GM23338 (cell line): ENCODE data around the gene OSER1. TPM values are rescaled to one million over a fixed set of nuclear protein-coding genes. Genes with fewer than 3 reads are reported as not detected.

Experiments used
- ATAC-seq: fragments of 200-7000 bp; cut with Tn5 transposase; 3 replicates; pipeline ENCODE4 v1.9.1; 2020
- DNase-seq: peaks from one replicate; pipeline ENCODE4 v3.0.0-alpha.2; 2015; ENCODE audit warnings: low spot score
- H2AFZ ChIP-seq: fragments of 200-600 bp; sonication (generic); 2 replicates; pipeline ENCODE4 v1.8.0; 2016; ENCODE audit warnings: antibody characterized with exemption, mild to moderate bottlenecking, moderate library complexity
- H3F3A ChIP-seq: fragments of 200-600 bp; sonication (generic); replicated peaks from 2 replicates; pipeline ENCODE4 v1.8.0; 2017; ENCODE audit warnings: antibody characterized with exemption, mixed run types, low read depth
- H3K27ac ChIP-seq: fragments of 200-600 bp; sonication (generic); 2 replicates; pipeline ENCODE4 v1.6.1; 2016; ENCODE audit warnings: low read depth
- H3K27me3 ChIP-seq: fragments of 200-600 bp; sonication (generic); 2 replicates; pipeline ENCODE4 v1.8.0; 2016; ENCODE audit warnings: mild to moderate bottlenecking, mixed run types, moderate library complexity; ENCODE audit not compliant: insufficient read depth
- H3K36me3 ChIP-seq: fragments of 200-600 bp; sonication (generic); 2 replicates; pipeline ENCODE4 v1.8.0; 2016; ENCODE audit warnings: mild to moderate bottlenecking; ENCODE audit not compliant: insufficient read depth
- H3K4me1 ChIP-seq: fragments of 200-600 bp; sonication (generic); 2 replicates; pipeline ENCODE4 v1.8.0; 2016; ENCODE audit warnings: mild to moderate bottlenecking, moderate library complexity; ENCODE audit not compliant: insufficient read depth
- H3K4me2 ChIP-seq: fragments of 200-600 bp; sonication (generic); 2 replicates; pipeline ENCODE4 v1.7.1; 2017; ENCODE audit warnings: mixed run types
- H3K4me3 ChIP-seq: fragments of 200-600 bp; sonication (generic); 2 replicates; pipeline ENCODE4 v1.6.1; 2016; ENCODE audit warnings: mixed run types
- H3K79me2 ChIP-seq: fragments of 200-600 bp; sonication (generic); replicated peaks from 2 replicates; pipeline ENCODE4 v1.8.0; 2017; ENCODE audit warnings: mild to moderate bottlenecking; ENCODE audit not compliant: insufficient read depth
- H3K9me2 ChIP-seq: fragments of 200-600 bp; sonication (generic); 2 replicates; pipeline ENCODE4 v1.8.0; 2017; ENCODE audit not compliant: insufficient read depth
- H4K20me1 ChIP-seq: fragments of 200-600 bp; sonication (generic); replicated peaks from 2 replicates; pipeline ENCODE4 v1.8.0; 2017; ENCODE audit warnings: mild to moderate bottlenecking; ENCODE audit not compliant: insufficient read depth
- H3K27ac Mint-ChIP-seq: 2 replicates; pipeline ENCODE4 v1.8.0; 2020; ENCODE audit warnings: inconsistent platforms, mild to moderate bottlenecking, moderate library complexity, mixed read lengths
- H3K27me3 Mint-ChIP-seq: 3 replicates; pipeline ENCODE4 v1.8.0; 2022; ENCODE audit warnings: low read depth, mild to moderate bottlenecking, moderate library complexity, mixed read lengths, inconsistent platforms; ENCODE audit not compliant: insufficient read depth, poor library complexity
- H3K36me3 Mint-ChIP-seq: 3 replicates; pipeline ENCODE4 v1.8.0; 2021; ENCODE audit warnings: low read depth, mild to moderate bottlenecking, inconsistent platforms, moderate library complexity, mixed read lengths
- H3K4me1 Mint-ChIP-seq: 3 replicates; pipeline ENCODE4 v1.8.0; 2020; ENCODE audit warnings: mild to moderate bottlenecking, inconsistent platforms, mixed read lengths
- H3K4me3 Mint-ChIP-seq: 3 replicates; pipeline ENCODE4 v1.8.0; 2021; ENCODE audit warnings: moderate library complexity, mild to moderate bottlenecking, inconsistent platforms, mixed read lengths
- H3K9me3 Mint-ChIP-seq: 3 replicates; pipeline ENCODE4 v1.8.0; 2020; ENCODE audit warnings: moderate library complexity, mild to moderate bottlenecking, inconsistent platforms, mixed read lengths
- JUNB ChIP-seq: IDR thresholded peaks from one replicate; pipeline ENCODE4 v1.6.1; 2016; ENCODE audit warnings: antibody characterized with exemption; ENCODE audit not compliant: unreplicated experiment
- NANOG ChIP-seq: IDR thresholded peaks from 2 replicates; pipeline ENCODE4 v1.6.1; 2016; ENCODE audit warnings: antibody characterized with exemption, borderline replicate concordance
- STAT1 ChIP-seq: IDR thresholded peaks from one replicate; pipeline ENCODE4 v1.6.1; 2016; ENCODE audit warnings: antibody characterized with exemption; ENCODE audit not compliant: unreplicated experiment
- ZNF114 ChIP-seq: fragments of 250-450 bp; sonication (Bioruptor Pico); IDR thresholded peaks from 2 replicates; pipeline ENCODE4 v1.5.0; 2020; ENCODE audit warnings: mild to moderate bottlenecking, moderate library complexity
- ZNF331 ChIP-seq: fragments of 250-450 bp; sonication (Bioruptor Pico); IDR thresholded peaks from 2 replicates; pipeline ENCODE4 v1.5.0; 2020; ENCODE audit warnings: low read depth, mild to moderate bottlenecking, moderate library complexity
- polyA plus RNA-seq: library from polyadenylated mRNA; unstranded; fragments of >200 nt; fragmentation: Nextera tagmentation; extraction: Ambion mirVana; gene quantifications from 2 replicates; pipeline ENCODE4 v1.2.1, GENCODE V29; 2016
- total RNA-seq: library from RNA; depleted of rRNA; stranded (reverse); fragments of >200 nt; shearing (Covaris generic); gene quantifications from 2 replicates; pipeline ENCODE4 v1.2.3, GENCODE V29; 2014
- TF ChIP-seq, protein P1 (sequence below): IDR thresholded peaks from 2 replicates; pipeline ENCODE4 v1.6.1; 2016; ENCODE audit warnings: antibody characterized with exemption
- TF ChIP-seq, protein P2 (sequence below), 2 experiments: fragments of 200-600 bp in 1 of 2; sonication (generic) in 1 of 2; conservative IDR thresholded peaks; 2 replicates each; pipeline versions ENCODE4 v1.5.1 to v1.6.1; 2016 to 2017; ENCODE audit warnings: antibody characterized with exemption in 2 of 2, low read depth in 2 of 2, mild to moderate bottlenecking in 2 of 2, moderate library complexity in 1 of 2
- TF ChIP-seq, protein P3 (sequence below): fragments of 250-450 bp; sonication (Bioruptor Pico); IDR thresholded peaks from 2 replicates; pipeline ENCODE4 v1.5.0; 2020; ENCODE audit warnings: mild to moderate bottlenecking, moderate library complexity

The OSER1 gene
- total and polyA plus RNA-seq, 2 experiments from 2014 or later, result 25.2 to 31.1 TPM

DNA sequence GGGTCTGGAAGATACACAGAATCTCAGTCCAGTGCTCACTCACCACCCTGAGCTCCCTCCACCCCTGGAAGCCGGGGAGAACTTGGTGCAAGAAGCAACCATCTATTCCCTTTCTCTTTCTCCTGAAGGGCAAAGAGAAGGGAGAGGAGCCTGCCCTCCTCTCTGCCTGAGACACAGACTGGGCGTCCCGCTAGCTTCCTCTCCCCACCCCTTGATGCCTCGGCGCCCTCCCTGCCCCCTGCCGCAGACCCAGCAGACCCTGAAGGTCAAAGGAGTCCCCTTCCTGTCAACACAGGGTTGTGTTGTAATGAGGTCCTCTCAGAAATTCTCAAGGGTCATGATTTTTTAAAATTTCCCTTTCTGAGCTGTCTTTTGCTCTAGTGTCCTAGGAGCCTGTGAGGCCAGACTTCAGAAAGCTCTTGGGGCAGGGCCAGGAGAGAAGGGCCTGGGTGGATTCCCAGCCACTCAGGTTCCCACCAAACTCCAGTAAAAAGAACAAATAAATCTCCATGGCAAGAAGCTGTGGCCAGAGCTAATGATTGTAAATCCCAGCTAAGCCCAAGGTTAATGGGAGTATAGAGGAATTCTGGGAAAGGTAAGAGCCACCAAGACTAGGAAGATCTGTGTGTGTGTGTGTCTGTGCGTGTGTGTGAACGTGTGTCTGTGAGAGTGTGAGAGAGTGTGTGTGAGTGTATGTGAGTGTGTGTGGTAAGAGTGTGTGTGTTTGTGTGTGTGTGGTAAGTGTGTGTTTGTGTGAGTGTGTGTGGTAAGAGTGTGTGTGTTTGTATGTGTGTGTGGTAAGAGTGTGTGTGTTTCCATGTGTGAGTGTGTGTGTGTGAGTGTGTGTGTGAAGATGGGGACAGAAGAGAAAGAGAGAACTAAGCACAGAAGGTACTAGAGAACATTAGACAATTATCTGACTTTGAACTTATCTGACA, 22.5 kb downstream of the OSER1 start:
- ATAC-seq, result peak; percentile 23
- peaks cover 6% of the 10 kb centered on the region; the same call in 1 of the 2 replicates for H3K4me1 ChIP-seq
- no peaks in the 10 kb centered on the region for H3K36me3 ChIP-seq
- H3K79me2 ChIP-seq, result no peaks in the 10 kb centered on the region
- peak overlapping the region; percentile 94 for H3K4me2 ChIP-seq
- Mint-ChIP-seq H3K27me3 (peaks cover 3% of the 10 kb centered on the region), H3K9me3 (no peaks in the 10 kb centered on the region), H3K27ac (no peak overlapping the region), H3K36me3 (no peaks in the 10 kb centered on the region), H3K4me1 (peaks cover 16% of the 10 kb centered on the region; the same call in 2 of the 3 replicates), H3K4me3 (peak overlapping the region; percentile 74)
- peaks cover 4% of the 10 kb centered on the region; the same call in 1 of the 2 replicates for H3K27me3 ChIP-seq
- H3K4me3 ChIP-seq, result peak overlapping the region; percentile 78
- no peak overlapping the region for H3K27ac ChIP-seq
- H3F3A ChIP-seq, result no peaks in the 10 kb centered on the region
- peak overlapping the region; percentile 97 for H2AFZ ChIP-seq
- DNase-seq, result no peak
- H3K9me2 ChIP-seq, result no peaks in the 10 kb centered on the region
- TF ChIP-seq, protein P1, sequence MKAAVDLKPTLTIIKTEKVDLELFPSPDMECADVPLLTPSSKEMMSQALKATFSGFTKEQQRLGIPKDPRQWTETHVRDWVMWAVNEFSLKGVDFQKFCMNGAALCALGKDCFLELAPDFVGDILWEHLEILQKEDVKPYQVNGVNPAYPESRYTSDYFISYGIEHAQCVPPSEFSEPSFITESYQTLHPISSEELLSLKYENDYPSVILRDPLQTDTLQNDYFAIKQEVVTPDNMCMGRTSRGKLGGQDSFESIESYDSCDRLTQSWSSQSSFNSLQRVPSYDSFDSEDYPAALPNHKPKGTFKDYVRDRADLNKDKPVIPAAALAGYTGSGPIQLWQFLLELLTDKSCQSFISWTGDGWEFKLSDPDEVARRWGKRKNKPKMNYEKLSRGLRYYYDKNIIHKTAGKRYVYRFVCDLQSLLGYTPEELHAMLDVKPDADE, result no peak
- TF ChIP-seq, protein P2, sequence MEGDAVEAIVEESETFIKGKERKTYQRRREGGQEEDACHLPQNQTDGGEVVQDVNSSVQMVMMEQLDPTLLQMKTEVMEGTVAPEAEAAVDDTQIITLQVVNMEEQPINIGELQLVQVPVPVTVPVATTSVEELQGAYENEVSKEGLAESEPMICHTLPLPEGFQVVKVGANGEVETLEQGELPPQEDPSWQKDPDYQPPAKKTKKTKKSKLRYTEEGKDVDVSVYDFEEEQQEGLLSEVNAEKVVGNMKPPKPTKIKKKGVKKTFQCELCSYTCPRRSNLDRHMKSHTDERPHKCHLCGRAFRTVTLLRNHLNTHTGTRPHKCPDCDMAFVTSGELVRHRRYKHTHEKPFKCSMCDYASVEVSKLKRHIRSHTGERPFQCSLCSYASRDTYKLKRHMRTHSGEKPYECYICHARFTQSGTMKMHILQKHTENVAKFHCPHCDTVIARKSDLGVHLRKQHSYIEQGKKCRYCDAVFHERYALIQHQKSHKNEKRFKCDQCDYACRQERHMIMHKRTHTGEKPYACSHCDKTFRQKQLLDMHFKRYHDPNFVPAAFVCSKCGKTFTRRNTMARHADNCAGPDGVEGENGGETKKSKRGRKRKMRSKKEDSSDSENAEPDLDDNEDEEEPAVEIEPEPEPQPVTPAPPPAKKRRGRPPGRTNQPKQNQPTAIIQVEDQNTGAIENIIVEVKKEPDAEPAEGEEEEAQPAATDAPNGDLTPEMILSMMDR (conservative IDR thresholded peaks at IDR 0.05; ENCODE audit: low read depth in 2 of 2), result no peak
- TF ChIP-seq ZNF114 (CRISPR knock-in tag) (no peak), JUNB (no peak), NANOG (no peak)
- H4K20me1 ChIP-seq, result no peaks in the 10 kb centered on the region

DNA sequence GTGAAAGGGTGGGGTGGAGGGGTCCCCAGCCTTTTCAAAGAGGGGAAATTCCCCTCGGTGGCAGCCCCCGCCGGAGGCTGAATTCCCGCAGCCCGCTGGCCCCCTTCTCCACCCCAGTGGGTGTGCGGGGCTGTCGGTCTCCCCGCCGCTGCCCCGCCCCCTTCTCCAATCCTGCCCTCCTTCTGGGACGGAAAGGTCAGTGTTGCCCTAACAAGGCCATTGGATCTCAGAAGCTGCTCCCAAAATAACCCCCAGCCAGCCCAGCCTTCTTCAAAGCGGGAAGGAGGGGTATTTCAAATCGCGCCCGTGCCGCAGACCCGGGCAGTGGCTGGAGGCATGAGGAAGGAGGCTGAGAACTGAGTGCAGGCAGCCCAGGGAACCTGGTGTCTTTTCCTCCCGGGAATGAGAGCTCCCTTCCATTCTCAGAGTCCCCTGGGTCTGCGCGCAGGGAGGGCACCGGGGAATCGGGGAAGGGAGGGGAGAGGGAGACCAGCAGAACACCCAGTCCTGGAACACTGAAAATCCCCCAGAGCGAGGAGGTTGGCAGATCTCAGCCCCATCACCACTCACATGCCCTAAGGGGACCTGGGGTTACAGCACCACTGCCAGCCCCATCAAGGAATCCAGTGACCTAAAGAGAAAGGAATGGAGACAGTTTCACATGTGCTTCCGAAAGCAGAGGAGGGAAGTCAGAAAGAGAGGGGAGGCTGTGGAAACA, 23.4 kb downstream of the OSER1 start, which contains the start of gene JPH2:
Gene JPH2 (minus strand): TSS at position 135 of the 718 bp plus-strand sequence. CDS start 483 bp downstream, outside the sequence.
- DNase-seq (peak; percentile 78), ATAC-seq (peak; percentile 82)
- H3K27ac Mint-ChIP-seq, result no peak within 1 kb of the TSS
- no peaks in the 10 kb centered on the region for H3K79me2 ChIP-seq
- no peaks in the 10 kb centered on the region for H4K20me1 ChIP-seq
- H3K36me3 Mint-ChIP-seq, result no peaks in the 10 kb centered on the region
- peak within 1 kb of the TSS; percentile 97 for H2AFZ ChIP-seq
- peak within 1 kb of the TSS; percentile 78 for H3K4me3 ChIP-seq
- H3K4me1 Mint-ChIP-seq, result peaks cover 16% of the 10 kb centered on the region
- peaks cover 4% of the 10 kb centered on the region; the same call in 1 of the 2 replicates for H3K27me3 ChIP-seq
- no peak within 1 kb of the TSS for H3K27ac ChIP-seq
- H3K9me3 Mint-ChIP-seq, result no peaks in the 10 kb centered on the region
- H3F3A ChIP-seq, result no peaks in the 10 kb centered on the region
- H3K4me3 Mint-ChIP-seq, result peak within 1 kb of the TSS; percentile 74
- no peaks in the 10 kb centered on the region for H3K36me3 ChIP-seq
- H3K4me1 ChIP-seq, result peaks cover 6% of the 10 kb centered on the region; the same call in 1 of the 2 replicates
- peak within 1 kb of the TSS; percentile 94 for H3K4me2 ChIP-seq
- H3K27me3 Mint-ChIP-seq, result peaks cover 5% of the 10 kb centered on the region
- no peaks in the 10 kb centered on the region for H3K9me2 ChIP-seq
- TF ChIP-seq STAT1 (no peak), ZNF114 (CRISPR knock-in tag) (no peak), ZNF331 (CRISPR knock-in tag) (no peak)
- TF ChIP-seq, protein P3, sequence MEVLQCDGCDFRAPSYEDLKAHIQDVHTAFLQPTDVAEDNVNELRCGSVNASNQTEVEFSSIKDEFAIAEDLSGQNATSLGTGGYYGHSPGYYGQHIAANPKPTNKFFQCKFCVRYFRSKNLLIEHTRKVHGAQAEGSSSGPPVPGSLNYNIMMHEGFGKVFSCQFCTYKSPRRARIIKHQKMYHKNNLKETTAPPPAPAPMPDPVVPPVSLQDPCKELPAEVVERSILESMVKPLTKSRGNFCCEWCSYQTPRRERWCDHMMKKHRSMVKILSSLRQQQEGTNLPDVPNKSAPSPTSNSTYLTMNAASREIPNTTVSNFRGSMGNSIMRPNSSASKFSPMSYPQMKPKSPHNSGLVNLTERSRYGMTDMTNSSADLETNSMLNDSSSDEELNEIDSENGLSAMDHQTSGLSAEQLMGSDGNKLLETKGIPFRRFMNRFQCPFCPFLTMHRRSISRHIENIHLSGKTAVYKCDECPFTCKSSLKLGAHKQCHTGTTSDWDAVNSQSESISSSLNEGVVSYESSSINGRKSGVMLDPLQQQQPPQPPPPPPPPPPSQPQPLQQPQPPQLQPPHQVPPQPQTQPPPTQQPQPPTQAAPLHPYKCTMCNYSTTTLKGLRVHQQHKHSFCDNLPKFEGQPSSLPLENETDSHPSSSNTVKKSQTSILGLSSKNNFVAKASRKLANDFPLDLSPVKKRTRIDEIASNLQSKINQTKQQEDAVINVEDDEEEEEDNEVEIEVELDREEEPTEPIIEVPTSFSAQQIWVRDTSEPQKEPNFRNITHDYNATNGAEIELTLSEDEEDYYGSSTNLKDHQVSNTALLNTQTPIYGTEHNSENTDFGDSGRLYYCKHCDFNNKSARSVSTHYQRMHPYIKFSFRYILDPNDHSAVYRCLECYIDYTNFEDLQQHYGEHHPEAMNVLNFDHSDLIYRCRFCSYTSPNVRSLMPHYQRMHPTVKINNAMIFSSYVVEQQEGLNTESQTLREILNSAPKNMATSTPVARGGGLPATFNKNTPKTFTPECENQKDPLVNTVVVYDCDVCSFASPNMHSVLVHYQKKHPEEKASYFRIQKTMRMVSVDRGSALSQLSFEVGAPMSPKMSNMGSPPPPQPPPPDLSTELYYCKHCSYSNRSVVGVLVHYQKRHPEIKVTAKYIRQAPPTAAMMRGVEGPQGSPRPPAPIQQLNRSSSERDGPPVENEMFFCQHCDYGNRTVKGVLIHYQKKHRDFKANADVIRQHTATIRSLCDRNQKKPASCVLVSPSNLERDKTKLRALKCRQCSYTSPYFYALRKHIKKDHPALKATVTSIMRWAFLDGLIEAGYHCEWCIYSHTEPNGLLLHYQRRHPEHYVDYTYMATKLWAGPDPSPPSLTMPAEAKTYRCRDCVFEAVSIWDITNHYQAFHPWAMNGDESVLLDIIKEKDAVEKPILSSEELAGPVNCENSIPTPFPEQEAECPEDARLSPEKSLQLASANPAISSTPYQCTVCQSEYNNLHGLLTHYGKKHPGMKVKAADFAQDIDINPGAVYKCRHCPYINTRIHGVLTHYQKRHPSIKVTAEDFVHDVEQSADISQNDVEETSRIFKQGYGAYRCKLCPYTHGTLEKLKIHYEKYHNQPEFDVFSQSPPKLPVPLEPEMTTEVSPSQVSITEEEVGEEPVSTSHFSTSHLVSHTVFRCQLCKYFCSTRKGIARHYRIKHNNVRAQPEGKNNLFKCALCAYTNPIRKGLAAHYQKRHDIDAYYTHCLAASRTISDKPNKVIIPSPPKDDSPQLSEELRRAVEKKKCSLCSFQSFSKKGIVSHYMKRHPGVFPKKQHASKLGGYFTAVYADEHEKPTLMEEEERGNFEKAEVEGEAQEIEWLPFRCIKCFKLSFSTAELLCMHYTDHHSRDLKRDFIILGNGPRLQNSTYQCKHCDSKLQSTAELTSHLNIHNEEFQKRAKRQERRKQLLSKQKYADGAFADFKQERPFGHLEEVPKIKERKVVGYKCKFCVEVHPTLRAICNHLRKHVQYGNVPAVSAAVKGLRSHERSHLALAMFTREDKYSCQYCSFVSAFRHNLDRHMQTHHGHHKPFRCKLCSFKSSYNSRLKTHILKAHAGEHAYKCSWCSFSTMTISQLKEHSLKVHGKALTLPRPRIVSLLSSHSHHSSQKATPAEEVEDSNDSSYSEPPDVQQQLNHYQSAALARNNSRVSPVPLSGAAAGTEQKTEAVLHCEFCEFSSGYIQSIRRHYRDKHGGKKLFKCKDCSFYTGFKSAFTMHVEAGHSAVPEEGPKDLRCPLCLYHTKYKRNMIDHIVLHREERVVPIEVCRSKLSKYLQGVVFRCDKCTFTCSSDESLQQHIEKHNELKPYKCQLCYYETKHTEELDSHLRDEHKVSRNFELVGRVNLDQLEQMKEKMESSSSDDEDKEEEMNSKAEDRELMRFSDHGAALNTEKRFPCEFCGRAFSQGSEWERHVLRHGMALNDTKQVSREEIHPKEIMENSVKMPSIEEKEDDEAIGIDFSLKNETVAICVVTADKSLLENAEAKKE (CRISPR knock-in tag), result no peak
